ENCODE measurements around the gene FDX2. TPM values are rescaled to one million over a fixed set of nuclear protein-coding genes. Genes with fewer than 3 reads are reported as not detected.

FDX2 gene
- total and polyA plus RNA-seq, 2 donors (not counting 1 experiment from before 2014, with no cell fraction given), result 13.9 to 21.5 TPM

- peak overlapping the region; percentile 60 to 91 for H3K27ac ChIP-seq (ENCODE audit: low read length in 2 of 2)
- peak overlapping the region; percentile 88 for H3K9ac ChIP-seq (ENCODE audit: low read length)
- DNase-seq, result no peak
- H3K9me3 ChIP-seq (ENCODE audit: control extremely low read depth in 1 of 3, control insufficient read depth in 2 of 3, insufficient read depth in 1 of 3, low read length in 2 of 3), result peaks cover 0 to 15% (median 0%) of the 10 kb centered on the region in 3 donors
- intact Hi-C loops (cut with micrococcal nuclease), result loop anchor here (1.0 to 5.0 kb wide), 4 partner anchors 18 to 318 kb away; partner anchors contain the start of genes FDX2, ILF3 and TYK2
- ATAC-seq (ENCODE audit: low read depth), result no peak
- 71% methylated on average over 44 of the region's 44 CpGs for WGBS (ENCODE audit: insufficient coverage)
- CTCF ChIA-PET, result interaction anchor here (0.9 to 4.3 kb wide), 4 partner anchors 46 to 64 kb away, joined by 3 to 14 read pairs (median 6); partner anchors contain the start of gene ICAM1
- peak overlapping the region; percentile 95 for H2AFZ ChIP-seq (ENCODE audit: insufficient read depth, low read depth, low read length, poor library complexity, severe bottlenecking)
- H3K4me1 ChIP-seq (ENCODE audit: control insufficient read depth in 2 of 2, insufficient read depth in 2 of 2, low read length in 2 of 2), result peaks cover 20 to 32% of the 10 kb centered on the region in 2 donors
- H3K79me2 ChIP-seq (ENCODE audit: control insufficient read depth, insufficient read depth, low read length), result peaks cover 93% of the 10 kb centered on the region
- H3K4me3 ChIP-seq (ENCODE audit: control extremely low read depth in 1 of 5, extremely low read depth in 1 of 5, insufficient read depth in 1 of 5, low read depth in 2 of 5, low read length in 4 of 5), result peak overlapping the region; percentile 43 to 94 (median 83)
- H3K4me2 ChIP-seq (replicated peaks; ENCODE audit: low read depth, low read length, poor library complexity, severe bottlenecking), result peak overlapping the region; percentile 86
- TF ChIP-seq CTCF (IDR thresholded peaks at IDR 0.05), result no peak
- TF ChIP-seq EZH2 (IDR thresholded peaks at IDR 0.05; ENCODE audit: borderline replicate concordance, insufficient read depth, low read depth, low read length, poor library complexity, severe bottlenecking), result no peak
- Mint-ChIP-seq H3K4me1 (peaks cover 29% of the 10 kb centered on the region), H3K4me3 (peak overlapping the region; percentile 97), H3K27me3 (no peaks in the 10 kb centered on the region), H3K27ac (peak overlapping the region; percentile 97), H3K9me3 (ENCODE audit: insufficient read depth) (no peaks in the 10 kb centered on the region)
- no peaks in the 10 kb centered on the region for H3K27me3 ChIP-seq (replicated peaks in 1 of 4; ENCODE audit: control extremely low read depth in 1 of 4, control insufficient read depth in 3 of 4, insufficient read depth in 4 of 4, low read length in 3 of 4)
- peaks cover 0 to 41% of the 10 kb centered on the region in 2 experiments for H3K36me3 ChIP-seq (replicated peaks in 1 of 2; ENCODE audit: control extremely low read depth in 1 of 2, control insufficient read depth in 1 of 2, extremely low read depth in 1 of 2, insufficient read depth in 2 of 2, low read length in 1 of 2)
- peaks cover 58% of the 10 kb centered on the region for H4K20me1 ChIP-seq (ENCODE audit: control insufficient read depth, insufficient read depth, low read length, poor library complexity, severe bottlenecking)
- POLR2A ChIA-PET, result interaction anchor here (0.6 to 2.2 kb wide), 16 partner anchors 11 to 1248 kb away, joined by 3 to 13 read pairs (median 4); partner anchors contain the start of genes ICAM1, TMED1 and TYK2
These were observed 18.2 kb upstream of the FDX2 start for GRCh38 chr19:10333758-10334587.

All from B cell (primary cell).